NOMO-1 (cell line): ENCODE results near the gene CAB39L.
"Not testable (repeated sequence)": the region's sequence is repeated elsewhere in the genome, so short reads cannot be mapped to it uniquely, and the experiment has no call there.

ENCODE experiments used
- DNase-seq, 2 experiments: peaks; one replicate each; lab custom pipeline; 2025; ENCODE audit not compliant: unreplicated experiment in 2 of 2; lab: John Stamatoyannopoulos, UW

Gene CAB39L

DNA sequence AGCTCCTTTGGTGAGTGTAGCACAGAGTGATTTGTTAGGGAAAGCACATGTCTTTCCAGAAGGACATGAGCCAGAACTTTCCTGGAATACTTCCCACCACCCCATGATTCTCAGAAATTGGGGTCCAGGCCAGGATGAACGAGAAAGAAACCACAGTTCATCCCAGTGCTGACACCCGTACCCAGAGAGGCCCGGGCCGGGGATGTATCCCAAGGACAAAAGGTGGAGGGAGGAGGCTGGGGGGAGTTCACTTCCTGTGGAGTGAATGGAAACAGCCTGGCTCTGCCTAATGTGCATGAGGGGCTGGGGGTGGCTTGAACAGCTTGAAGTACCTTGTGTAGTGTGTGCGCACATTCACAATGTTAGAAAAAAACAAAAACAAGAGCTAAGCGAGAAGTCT, 148.6 kb downstream of the CAB39L start:
- no peak for DNase-seq

DNA sequence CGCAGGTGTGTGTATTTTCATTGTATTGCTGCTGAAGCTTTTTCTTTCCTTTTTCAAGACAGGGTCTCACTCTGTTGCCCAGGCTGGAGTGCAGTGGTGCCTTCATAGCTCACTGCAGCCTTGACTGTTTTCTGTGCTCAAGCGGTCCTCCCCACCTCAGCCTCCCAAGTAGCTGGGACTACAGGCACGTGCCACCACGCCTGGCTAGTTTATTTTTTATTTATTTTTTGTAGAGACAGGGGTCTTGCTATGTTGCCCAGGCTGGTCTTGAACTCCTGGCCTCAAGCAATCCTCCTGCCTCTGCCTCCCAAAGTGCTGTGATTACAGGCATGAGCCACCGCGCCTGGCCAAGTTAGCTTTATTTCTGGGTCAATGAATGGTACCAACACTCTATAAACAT, 149.1 kb downstream of the CAB39L start:
- DNase-seq, result not testable (repeated sequence)

DNA sequence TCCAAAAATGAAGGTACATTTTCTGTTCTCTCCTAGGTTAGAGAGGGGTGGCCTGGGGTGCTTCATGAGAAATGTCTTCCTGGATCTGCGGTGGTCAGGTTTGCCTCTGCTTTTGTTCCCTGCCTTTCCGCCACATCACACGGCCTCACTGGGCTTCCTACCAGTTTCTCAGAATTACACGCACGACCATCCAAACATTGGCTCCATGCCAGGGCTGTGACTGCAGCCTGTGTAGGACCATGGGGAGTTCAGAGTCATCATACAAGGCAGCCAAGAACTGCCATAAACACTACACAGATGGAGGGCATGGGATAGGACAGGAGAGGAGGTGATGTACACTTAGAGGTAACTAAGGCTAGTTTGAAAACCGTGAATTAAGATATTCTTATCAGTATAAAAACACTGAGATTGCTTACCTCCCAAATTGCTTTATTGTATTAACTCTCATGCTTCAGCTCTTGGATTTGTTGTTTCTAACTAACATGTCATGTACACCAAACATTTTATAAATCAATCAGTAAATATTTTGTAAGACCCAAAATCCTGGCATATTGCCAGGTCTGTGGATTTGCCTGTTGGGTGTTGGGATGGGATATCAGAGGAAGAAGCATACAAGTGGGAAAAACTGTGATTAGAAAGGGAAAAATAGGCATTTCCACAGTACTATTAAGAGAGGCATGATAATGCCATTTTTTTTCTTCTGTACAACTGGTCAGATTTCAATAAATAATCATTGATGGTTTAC, 150.9 kb downstream of the CAB39L start:
- DNase-seq, result no peak

DNA sequence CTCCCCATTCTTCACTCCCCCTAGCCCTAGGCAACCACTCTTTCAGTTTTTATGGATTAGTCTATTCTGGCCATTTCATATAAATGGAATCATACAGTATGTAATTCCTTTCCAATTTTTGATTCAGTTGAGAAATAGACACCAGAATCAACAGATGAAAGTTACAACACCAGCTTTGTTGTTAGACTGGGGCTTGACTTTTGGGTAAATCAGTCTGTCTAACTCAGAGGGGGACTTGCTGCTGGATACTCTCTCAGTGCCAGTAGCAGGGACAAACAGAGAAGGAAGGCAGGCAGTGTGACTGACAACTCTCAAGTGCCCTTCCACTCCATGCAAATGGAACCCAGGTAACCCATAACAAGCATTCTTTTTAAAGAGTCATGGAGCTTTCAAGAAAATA, 155.4 kb downstream of the CAB39L start:
- no peak for DNase-seq

DNA sequence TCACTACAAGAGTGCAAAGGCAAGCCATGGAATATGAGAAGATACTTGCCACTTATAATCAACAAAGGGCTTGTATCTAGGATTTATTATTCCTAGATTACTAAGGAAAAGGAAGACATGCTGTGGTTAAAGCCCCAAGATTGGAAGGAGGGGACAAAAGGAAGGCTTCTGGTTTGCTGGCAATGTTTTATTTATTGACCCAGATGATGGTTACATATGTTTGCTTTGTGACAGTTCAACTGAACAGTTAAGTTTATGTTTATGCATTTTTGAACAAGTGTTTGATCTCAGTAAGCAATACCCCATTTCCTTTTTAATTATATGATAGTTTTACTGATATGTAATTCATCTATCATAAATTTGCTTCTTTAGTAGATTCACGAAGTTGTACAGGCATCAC, 155.9 kb downstream of the CAB39L start:
- DNase-seq, result no peak

DNA sequence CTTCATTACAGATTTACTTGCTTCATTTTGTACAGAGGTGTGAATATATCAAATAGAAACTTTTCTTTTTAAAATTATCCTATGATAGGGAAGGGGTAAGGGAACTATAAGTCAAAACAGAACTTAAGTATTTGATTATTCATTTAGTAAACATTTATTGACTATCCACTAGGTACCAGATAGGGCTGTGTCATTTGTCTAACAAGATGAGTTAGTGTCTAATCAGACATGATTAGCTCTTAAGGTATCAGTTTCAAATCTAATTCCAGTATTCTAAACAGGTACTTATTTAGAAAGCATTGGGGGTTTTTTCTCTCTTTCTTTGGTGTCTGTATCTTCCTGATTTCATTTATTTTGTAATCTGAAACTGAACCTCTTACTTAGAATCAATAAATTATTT, 164.0 kb downstream of the CAB39L start:
- no peak for DNase-seq

DNA sequence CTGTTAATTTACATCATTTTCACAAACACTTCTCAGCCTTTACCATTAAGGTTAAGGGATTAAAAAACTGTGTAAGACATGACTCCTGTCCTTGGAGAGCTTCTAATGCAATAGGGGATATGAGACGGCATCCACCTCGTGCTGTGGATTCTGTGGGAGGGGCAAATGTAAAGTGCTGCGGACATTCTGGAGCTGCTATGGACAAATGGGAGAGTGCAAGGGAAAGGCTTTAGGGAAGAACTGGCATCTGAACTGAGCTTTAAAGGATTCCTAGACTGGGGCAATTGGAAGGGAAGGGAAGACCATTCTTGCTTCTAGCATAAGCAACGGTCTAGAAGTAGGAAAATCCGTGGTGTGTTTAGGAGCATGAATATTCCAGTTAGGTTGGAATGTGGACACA, 164.8 kb downstream of the CAB39L start:
- no peak for DNase-seq

DNA sequence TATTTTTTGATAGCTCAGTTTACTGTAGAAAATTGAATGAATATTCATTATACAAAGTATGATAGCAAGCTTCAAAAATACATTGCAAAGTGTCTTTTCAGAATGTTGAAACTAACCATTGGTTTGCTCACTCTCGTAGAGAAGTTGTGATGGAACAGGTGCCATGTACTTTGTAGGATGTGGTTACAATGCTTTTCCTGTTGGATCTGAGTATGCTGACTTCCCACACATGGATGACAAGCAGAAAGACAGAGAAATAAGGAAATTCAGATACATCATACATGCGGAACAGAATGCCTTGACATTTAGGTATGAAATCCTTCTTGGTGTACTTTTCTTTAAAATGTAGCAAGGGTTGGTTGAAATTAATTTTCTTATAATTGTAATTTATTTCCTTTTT, 165.7 kb downstream of the CAB39L start:
- DNase-seq, result no peak

DNA sequence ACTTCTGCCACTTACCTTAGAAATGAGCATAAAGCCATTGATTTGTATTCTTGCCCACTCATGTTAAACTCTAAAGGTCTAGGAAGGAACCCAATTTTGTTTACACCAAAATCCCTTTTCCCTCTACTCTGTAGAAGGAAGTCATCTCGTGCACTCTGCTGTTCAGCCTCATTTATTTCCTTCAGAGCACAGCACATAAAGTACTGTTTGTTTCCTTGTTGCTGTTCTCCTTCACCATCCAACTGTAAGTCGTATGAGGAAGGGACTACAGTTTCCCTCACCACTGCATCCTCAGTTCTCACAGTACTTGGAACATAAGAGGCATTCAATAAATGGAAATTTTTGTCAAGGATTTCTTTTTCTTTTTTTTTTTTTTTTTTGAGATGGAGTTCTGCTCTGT, 171.6 kb downstream of the CAB39L start:
- no peak for DNase-seq

DNA sequence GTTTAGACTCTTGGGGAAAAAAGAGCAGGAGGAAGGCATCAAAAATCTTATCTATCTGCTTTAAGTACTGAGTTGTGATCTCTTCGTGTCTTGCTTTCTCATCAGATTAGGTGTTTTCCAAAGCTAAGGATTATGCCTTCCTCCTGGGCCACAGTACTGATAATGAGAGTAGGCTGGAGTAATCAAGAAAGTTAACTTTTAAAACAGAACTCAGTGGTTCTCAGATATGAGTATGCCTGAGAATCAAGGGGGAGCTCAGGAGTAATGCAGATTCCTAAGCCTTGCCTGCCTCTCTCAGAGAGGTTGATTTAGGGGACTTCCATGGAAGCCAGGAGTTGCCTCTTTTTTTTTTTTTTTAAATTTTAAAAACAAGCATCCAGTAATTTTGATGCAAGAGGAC, 172.6 kb downstream of the CAB39L start:
- no peak for DNase-seq

DNA sequence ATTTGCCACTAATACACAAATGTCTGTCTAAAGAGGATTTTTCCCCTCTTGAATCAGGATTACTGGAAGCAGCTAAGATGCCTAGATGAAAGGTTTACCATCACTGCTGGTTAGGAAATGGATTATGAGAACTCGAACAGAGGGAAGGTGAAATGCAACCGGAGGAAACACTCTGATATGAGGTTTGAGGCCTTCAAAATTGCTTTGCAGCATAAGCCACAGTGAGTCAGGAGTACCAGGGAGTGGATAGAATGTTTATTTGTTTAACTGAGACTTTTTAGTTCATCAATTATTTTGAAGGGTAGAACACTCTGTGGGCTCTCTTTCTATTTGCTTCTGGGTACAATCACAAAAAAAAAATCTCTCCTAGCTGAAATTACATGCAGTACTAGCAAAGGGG, 178.0 kb downstream of the CAB39L start:
- no peak for DNase-seq

DNA sequence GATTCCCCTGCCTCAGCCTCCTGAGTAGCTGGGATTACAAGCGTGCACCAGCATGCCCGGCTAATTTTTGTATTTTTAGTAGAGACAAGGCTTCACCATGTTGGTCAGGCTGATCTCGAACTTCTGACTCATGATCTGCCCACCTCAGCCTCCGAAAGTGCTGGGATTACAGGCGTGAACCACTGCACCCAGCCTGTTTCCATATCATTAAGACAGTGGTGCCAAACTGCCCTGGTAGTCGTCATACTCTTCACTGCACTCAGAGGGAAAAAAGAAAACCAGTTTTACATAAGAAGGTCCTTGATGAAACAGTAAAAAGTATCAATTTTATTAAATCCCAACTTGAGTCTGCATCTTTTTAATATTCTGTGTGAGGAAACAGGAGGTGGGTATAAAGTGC, 181.2 kb downstream of the CAB39L start:
- DNase-seq, result no peak

DNA sequence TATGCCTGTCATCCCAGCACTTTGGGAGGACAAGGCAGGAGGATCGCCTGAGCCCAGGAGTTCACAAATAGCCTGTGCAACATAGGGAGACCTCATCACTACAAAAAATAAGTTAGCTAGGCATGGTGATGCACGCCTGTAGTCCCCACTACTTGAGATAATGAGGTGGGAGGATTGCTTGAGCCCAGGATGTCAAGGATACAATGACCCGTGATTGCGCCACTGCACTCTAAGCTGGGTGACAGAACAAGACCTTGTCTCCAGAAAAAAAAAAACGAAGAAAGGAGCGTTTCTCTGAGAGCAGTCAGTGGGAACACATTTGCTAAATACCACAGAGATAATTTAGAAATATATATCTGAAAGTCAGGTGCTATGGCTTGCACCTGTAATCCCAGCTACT, 184.3 kb downstream of the CAB39L start:
- DNase-seq, result no peak
